ENCODE results near the gene CXCL5.
"Not testable (repeated sequence)": the region's sequence is repeated elsewhere in the genome, so short reads cannot be mapped to it uniquely, and the experiment has no call there.

The CXCL5 gene

DNA sequence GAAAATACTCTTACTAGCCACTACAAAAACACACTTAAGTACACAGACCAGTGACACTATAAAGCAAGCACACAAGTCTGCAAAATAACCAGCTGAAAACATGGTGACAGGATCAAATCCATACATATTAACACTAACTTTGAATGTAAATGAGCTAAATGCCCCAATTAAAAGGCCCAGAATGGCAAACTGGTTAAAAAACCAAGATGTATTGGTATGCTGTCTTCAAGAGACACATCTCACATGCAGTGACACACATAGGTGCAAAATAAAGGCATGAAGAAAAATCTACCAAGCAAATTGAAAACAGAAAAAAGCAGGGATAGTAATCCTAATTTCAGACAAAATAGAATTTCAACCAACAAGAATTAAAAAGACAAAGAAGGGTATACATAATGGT, 27.5 kb downstream of the CXCL5 start:
- no peak for DNase-seq (ENCODE audit: low read depth)

DNA sequence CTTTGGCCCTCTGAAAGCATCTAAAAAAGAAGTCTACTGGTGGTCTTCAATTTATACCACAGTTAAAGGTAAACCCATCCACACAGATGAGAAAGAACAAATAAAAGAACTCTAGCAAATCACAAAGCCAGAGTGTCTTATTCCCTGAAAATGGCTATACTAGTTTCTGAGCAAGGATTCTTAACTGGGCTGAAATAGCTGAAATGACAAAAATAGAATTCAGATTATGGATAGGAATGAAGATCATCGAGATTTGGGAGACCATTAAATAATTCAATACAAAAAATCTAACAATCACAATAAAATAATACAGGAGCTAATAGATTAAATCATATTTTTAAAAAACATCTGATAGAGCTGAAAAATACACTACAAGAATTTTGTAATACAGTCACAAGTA, 28.5 kb downstream of the CXCL5 start:
- DNase-seq (ENCODE audit: low read depth) = no peak

DNA sequence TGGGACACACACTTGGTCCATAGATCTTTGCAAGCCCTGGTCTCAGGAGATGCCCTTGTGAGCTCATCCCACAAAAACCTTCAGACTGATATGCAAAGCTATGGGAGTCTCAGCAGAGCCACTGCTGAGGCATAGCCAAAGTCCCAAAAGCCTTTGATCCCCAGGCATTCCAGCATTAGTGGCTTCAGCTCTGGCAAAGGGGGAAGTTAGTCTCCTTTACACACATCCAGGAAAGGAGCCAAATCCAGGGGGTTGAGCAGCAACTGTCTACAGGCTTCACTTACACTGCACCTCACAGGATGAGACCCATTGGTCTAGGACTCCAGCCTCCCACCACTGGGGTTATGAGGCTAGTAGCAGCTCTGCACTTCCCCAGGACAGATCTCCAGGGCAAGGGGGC, 30.6 kb downstream of the CXCL5 start:
- no peak for DNase-seq (ENCODE audit: low read depth)

- no peak for DNase-seq (ENCODE audit: low read depth)
Measured at GRCh38 chr4:73964862-73965611, 33.4 kb downstream of the CXCL5 start.

DNA sequence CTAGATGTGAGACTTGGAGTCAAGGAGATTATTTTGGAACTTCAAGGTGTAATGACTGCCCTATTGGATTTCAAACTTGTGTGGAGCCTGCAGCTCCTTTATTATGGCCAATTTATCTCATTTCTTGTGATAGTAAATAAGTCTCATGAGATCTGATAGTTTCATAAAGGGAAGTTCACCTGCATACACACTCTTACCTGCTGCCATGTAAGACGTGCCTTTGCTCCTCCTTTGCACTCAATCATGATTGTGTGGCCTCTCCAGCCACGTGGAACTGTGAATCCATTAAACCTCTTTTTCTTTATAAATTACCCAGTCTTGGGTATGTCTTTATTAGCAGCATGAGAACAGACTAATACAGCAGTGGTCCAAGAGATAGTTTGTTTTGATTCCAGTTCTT, 35.8 kb downstream of the CXCL5 start:
- DNase-seq (ENCODE audit: low read depth) = no peak

- DNase-seq (ENCODE audit: low read depth) = not testable (repeated sequence)
Measured at GRCh38 chr4:73959041-73959440, 39.4 kb downstream of the CXCL5 start.

DNA sequence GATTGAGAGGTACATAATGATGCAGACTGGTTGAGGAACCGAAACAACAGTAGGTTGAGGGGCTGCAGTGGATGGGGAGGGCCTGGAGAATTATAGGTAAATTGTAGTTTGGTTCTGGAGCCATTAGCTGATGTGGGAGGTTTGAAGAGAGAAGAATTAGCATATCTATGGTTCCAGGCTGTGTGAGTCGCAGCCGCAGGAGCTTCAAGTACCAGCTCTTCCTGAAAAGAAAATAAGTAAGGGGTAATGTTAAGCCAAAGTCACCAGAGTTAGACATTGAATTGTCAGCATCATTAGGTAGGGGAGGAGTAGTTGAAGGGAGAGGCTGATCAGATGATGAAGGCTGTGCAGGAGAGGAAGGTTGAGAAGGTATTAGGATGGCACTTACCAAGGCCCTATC, 46.1 kb downstream of the CXCL5 start:
- DNase-seq (ENCODE audit: low read depth) = no peak

DNA sequence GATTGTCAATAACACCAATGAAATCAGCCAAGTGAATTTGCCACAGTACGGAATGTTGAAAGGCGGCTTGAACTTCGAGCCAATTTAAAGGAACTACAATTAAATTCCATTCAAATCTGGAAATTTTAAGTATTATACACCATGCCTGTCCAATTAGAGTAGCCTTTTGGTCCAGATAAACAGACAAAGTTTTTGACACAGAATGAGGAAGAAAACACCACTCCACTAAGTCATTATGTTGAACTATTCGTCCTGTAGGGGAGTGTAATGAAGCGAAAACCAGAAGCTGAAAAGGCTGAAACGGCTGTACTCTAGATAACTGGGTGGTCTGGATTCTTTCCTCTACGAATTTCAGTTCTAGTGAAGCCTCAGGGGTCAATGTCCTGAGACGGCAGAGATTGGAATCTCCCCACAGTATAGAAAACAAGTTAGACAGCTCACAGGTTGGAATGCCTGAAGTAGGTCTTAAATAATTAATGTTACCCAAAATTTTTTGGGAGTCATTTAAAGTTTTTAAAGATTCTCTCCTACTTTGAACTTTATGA, 48.0 kb downstream of the CXCL5 start:
- not testable (repeated sequence) for DNase-seq (ENCODE audit: low read depth)

DNA sequence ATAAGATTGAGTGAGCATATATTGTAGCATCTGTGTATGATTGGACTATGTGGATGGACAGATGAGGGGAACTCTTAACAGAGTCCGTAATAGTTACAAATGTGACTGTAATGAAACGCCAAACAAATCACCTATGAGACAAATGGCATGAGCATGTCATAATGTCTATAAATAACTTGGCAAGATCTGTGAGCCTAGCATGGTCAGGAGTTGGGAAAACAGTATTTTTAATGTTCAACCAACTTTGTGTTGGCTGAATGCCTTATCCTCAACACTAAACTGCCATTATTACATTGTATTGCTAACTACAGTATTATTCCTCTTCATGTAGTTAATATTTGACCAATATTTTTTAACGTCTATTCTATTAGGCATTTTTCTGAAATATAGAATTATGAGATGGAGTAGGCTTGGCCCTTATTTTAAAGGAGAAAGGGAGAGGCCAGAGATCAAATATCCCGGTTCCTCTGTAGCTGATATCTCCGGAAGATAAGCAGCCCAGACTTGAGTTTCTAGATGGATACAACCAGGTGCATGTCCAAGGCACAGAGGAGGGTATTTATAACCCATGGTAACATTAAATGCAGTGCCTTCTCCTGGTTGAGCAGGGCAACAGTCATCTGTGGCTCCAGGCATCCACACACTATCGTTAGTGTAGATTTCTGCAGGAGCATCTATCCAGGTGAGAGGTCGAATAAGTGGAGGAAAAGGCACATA, 49.3 kb downstream of the CXCL5 start:
- DNase-seq (ENCODE audit: low read depth) = no peak

DNA sequence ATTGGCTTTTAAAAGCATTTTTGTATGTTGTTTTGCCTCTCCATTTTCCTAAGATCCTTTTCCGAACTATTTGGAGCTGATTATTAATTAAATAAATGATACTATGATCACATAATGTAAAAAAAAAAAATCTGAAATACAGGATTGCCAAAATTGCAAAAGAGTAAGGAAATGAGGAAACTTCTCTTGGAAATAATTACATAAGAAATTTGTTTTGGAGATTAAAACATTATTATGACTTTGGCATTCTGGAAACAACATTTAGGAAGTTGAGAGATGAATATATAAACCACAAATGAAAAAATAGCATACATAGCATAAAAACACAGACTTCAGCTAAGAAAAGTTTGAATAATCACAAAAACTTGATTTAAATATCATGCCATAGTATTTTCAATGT, 50.2 kb downstream of the CXCL5 start:
- no peak for DNase-seq (ENCODE audit: low read depth)

DNA sequence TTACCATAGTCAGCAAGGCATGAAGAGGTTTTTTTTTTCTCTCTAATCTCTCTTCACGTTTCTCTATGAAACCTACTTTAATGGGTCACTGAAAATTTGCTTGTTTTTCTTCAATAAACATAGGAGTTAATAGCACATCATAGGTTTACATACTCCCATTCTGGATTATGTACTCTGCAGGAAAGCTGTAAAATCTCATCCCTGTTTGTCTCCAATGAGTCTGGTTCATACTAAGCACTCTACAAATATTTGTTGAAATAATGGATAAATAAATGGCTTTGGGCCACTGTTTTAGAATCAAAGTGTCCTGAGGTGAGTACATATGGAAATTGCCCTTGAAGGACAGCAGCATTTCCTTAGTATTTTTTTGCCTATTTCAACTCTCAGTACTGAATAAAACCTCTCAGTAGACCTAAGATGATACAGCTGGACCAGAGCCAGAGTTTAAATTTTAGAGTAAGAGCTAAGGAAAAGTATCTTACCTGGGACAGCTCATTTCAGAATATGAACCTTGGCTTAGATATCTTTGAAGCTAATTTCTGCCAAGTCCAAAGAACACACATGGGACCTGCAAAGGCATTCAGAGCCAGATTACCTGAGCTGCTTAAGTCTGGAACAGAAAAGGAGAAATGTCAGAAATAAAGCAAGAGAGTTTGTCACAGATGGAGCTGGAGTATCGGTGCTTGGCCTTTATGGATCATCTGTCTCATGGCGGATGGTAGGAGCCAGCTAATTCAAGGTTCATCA, 51.1 kb downstream of the CXCL5 start:
- DNase-seq (ENCODE audit: low read depth) = no peak

- no peak for DNase-seq (ENCODE audit: low read depth)
Measured at GRCh38 chr4:73945674-73946449, 52.6 kb downstream of the CXCL5 start.

Data from fibroblast of gingiva (primary cell).